ENCODE measurements around the gene CMIP. TPM values are rescaled to one million over a fixed set of nuclear protein-coding genes. Genes with fewer than 3 reads are reported as not detected.

Gene CMIP
- total RNA-seq: 5.9 and 11.3 TPM in 2 replicates

DNA sequence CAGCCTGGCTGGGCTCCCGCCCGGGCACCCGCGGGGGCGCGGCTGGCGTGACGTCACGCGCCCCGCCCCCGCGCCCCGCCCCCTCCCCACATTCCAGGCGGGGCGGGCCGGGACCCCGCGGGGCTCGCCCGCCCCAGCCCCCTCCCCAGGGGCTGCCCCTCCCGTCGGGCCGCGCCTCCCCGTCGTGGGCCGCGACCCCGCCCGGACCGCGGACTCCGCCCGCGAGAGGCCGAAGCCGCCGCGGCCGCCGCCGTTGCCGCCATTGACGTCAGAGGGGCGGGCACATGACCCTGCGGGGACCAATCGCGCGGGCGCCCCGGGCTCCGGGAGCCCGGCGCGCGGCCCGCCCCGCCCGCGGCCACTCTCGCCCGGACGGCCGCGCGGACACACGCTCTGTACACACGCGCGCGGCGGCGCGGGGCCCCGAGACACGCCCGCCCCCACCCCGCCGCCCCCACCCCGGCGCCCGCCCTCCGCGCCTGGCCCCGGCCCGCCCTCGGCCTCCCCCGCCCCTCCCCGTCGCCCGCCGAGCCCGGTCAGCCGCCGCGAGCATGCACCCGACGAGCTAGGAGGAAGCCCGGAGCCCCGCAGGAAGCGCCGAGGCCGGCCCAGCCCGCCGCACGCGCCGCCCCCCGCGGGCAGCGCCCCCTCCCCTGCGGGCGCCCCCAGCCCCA is at the start of gene CMIP:
Gene CMIP (plus strand): TSS at position 361 of the 674 bp plus-strand sequence.

Small RNAs within 50 kb of the gene (small RNA-seq; reads per million reads assigned to genes)
- gene MIR6504 (not detected), gene MIR7854 (not detected)

Other genes with a start within 250 kb of the CMIP start
- not detected in 2 replicates for gene BCO1, start 206.1 kb upstream of the CMIP start, total RNA-seq
- gene GAN, start 129.8 kb upstream of the CMIP start, total RNA-seq: 4.0 and 6.1 TPM in 2 replicates

Measured in subcutaneous preadipocyte (primary cell).